ENCODE results near the gene ABCC11.

ABCC11 gene

GRCh38 chr16:48232493-48233040 is 14.8 kb downstream of the ABCC11 start:
- DNase-seq: no peak
- Histone ChIP-seq H3K4me1 (ENCODE audit: control insufficient read depth, insufficient read depth, low read length, poor library complexity, severe bottlenecking) (no peaks in the 10 kb centered on the region), H3K27ac (ENCODE audit: insufficient read depth, low read length, poor library complexity, severe bottlenecking) (no peak overlapping the region), H3K4me3 (ENCODE audit: insufficient read depth, low read depth, low read length, poor library complexity, severe bottlenecking) (no peak overlapping the region), H3K36me3 (ENCODE audit: control insufficient read depth, insufficient read depth, low read length) (no peaks in the 10 kb centered on the region), H3K9me3 (ENCODE audit: control insufficient read depth, low read length) (no peaks in the 10 kb centered on the region), H3K27me3 (replicated peaks; ENCODE audit: control insufficient read depth, insufficient read depth, low read length, poor library complexity, severe bottlenecking) (no peaks in the 10 kb centered on the region)

GRCh38 chr16:48231727-48232492 is 15.4 kb downstream of the ABCC11 start:
- Histone ChIP-seq H3K27me3 (replicated peaks; ENCODE audit: control insufficient read depth, insufficient read depth, low read length, poor library complexity, severe bottlenecking) (no peaks in the 10 kb centered on the region), H3K4me3 (ENCODE audit: insufficient read depth, low read depth, low read length, poor library complexity, severe bottlenecking) (no peak overlapping the region), H3K36me3 (ENCODE audit: control insufficient read depth, insufficient read depth, low read length) (no peaks in the 10 kb centered on the region), H3K9me3 (ENCODE audit: control insufficient read depth, low read length) (no peaks in the 10 kb centered on the region), H3K27ac (ENCODE audit: insufficient read depth, low read length, poor library complexity, severe bottlenecking) (no peak overlapping the region), H3K4me1 (ENCODE audit: control insufficient read depth, insufficient read depth, low read length, poor library complexity, severe bottlenecking) (no peaks in the 10 kb centered on the region)
- no peak for DNase-seq

GRCh38 chr16:48225456-48225855 is 21.9 kb downstream of the ABCC11 start:
- no peaks in the 10 kb centered on the region for H3K9me3 ChIP-seq (ENCODE audit: control insufficient read depth, low read length)
- no peaks in the 10 kb centered on the region for H3K4me1 ChIP-seq (ENCODE audit: control insufficient read depth, insufficient read depth, low read length, poor library complexity, severe bottlenecking)
- no peak for DNase-seq
- H3K4me3 ChIP-seq (ENCODE audit: insufficient read depth, low read depth, low read length, poor library complexity, severe bottlenecking): no peak overlapping the region
- H3K27me3 ChIP-seq (replicated peaks; ENCODE audit: control insufficient read depth, insufficient read depth, low read length, poor library complexity, severe bottlenecking): no peaks in the 10 kb centered on the region
- no peaks in the 10 kb centered on the region for H3K36me3 ChIP-seq (ENCODE audit: control insufficient read depth, insufficient read depth, low read length)
- no peak overlapping the region for H3K27ac ChIP-seq (ENCODE audit: insufficient read depth, low read length, poor library complexity, severe bottlenecking)

GRCh38 chr16:48223490-48223889 is 23.8 kb downstream of the ABCC11 start:
- H3K27me3 ChIP-seq (replicated peaks; ENCODE audit: control insufficient read depth, insufficient read depth, low read length, poor library complexity, severe bottlenecking): no peaks in the 10 kb centered on the region
- H3K9me3 ChIP-seq (ENCODE audit: control insufficient read depth, low read length): no peaks in the 10 kb centered on the region
- H3K36me3 ChIP-seq (ENCODE audit: control insufficient read depth, insufficient read depth, low read length): no peaks in the 10 kb centered on the region
- no peak overlapping the region for H3K4me3 ChIP-seq (ENCODE audit: insufficient read depth, low read depth, low read length, poor library complexity, severe bottlenecking)
- no peak overlapping the region for H3K27ac ChIP-seq (ENCODE audit: insufficient read depth, low read length, poor library complexity, severe bottlenecking)
- no peak for DNase-seq
- H3K4me1 ChIP-seq (ENCODE audit: control insufficient read depth, insufficient read depth, low read length, poor library complexity, severe bottlenecking): no peaks in the 10 kb centered on the region

GRCh38 chr16:48220891-48221290 is 26.4 kb downstream of the ABCC11 start:
- Histone ChIP-seq H3K27ac (ENCODE audit: insufficient read depth, low read length, poor library complexity, severe bottlenecking) (no peak overlapping the region), H3K36me3 (ENCODE audit: control insufficient read depth, insufficient read depth, low read length) (no peaks in the 10 kb centered on the region), H3K4me1 (ENCODE audit: control insufficient read depth, insufficient read depth, low read length, poor library complexity, severe bottlenecking) (no peaks in the 10 kb centered on the region), H3K9me3 (ENCODE audit: control insufficient read depth, low read length) (no peaks in the 10 kb centered on the region), H3K27me3 (replicated peaks; ENCODE audit: control insufficient read depth, insufficient read depth, low read length, poor library complexity, severe bottlenecking) (no peaks in the 10 kb centered on the region), H3K4me3 (ENCODE audit: insufficient read depth, low read depth, low read length, poor library complexity, severe bottlenecking) (no peak overlapping the region)
- DNase-seq: no peak

- no peak for DNase-seq
- no peak overlapping the region for H3K27ac ChIP-seq (ENCODE audit: insufficient read depth, low read length, poor library complexity, severe bottlenecking)
- no peak overlapping the region for H3K4me3 ChIP-seq (ENCODE audit: insufficient read depth, low read depth, low read length, poor library complexity, severe bottlenecking)
- no peaks in the 10 kb centered on the region for H3K27me3 ChIP-seq (replicated peaks; ENCODE audit: control insufficient read depth, insufficient read depth, low read length, poor library complexity, severe bottlenecking)
- no peaks in the 10 kb centered on the region for H3K36me3 ChIP-seq (ENCODE audit: control insufficient read depth, insufficient read depth, low read length)
- no peaks in the 10 kb centered on the region for H3K9me3 ChIP-seq (ENCODE audit: control insufficient read depth, low read length)
- H3K4me1 ChIP-seq (ENCODE audit: control insufficient read depth, insufficient read depth, low read length, poor library complexity, severe bottlenecking): no peaks in the 10 kb centered on the region
These were observed 28.9 kb downstream of the ABCC11 start for GRCh38 chr16:48218473-48218872.

GRCh38 chr16:48217708-48218107 is 29.6 kb downstream of the ABCC11 start:
- Histone ChIP-seq H3K4me1 (ENCODE audit: control insufficient read depth, insufficient read depth, low read length, poor library complexity, severe bottlenecking) (no peaks in the 10 kb centered on the region), H3K36me3 (ENCODE audit: control insufficient read depth, insufficient read depth, low read length) (no peaks in the 10 kb centered on the region), H3K27ac (ENCODE audit: insufficient read depth, low read length, poor library complexity, severe bottlenecking) (no peak overlapping the region), H3K4me3 (ENCODE audit: insufficient read depth, low read depth, low read length, poor library complexity, severe bottlenecking) (no peak overlapping the region), H3K9me3 (ENCODE audit: control insufficient read depth, low read length) (no peaks in the 10 kb centered on the region), H3K27me3 (replicated peaks; ENCODE audit: control insufficient read depth, insufficient read depth, low read length, poor library complexity, severe bottlenecking) (no peaks in the 10 kb centered on the region)
- no peak for DNase-seq

GRCh38 chr16:48215738-48216137 is 31.6 kb downstream of the ABCC11 start:
- Histone ChIP-seq H3K4me1 (ENCODE audit: control insufficient read depth, insufficient read depth, low read length, poor library complexity, severe bottlenecking) (no peaks in the 10 kb centered on the region), H3K9me3 (ENCODE audit: control insufficient read depth, low read length) (no peaks in the 10 kb centered on the region), H3K36me3 (ENCODE audit: control insufficient read depth, insufficient read depth, low read length) (no peaks in the 10 kb centered on the region), H3K27ac (ENCODE audit: insufficient read depth, low read length, poor library complexity, severe bottlenecking) (no peak overlapping the region), H3K27me3 (replicated peaks; ENCODE audit: control insufficient read depth, insufficient read depth, low read length, poor library complexity, severe bottlenecking) (no peaks in the 10 kb centered on the region), H3K4me3 (ENCODE audit: insufficient read depth, low read depth, low read length, poor library complexity, severe bottlenecking) (no peak overlapping the region)
- DNase-seq: no peak

GRCh38 chr16:48212033-48212432 is 35.3 kb downstream of the ABCC11 start:
- H3K9me3 ChIP-seq (ENCODE audit: control insufficient read depth, low read length): no peaks in the 10 kb centered on the region
- H3K4me1 ChIP-seq (ENCODE audit: control insufficient read depth, insufficient read depth, low read length, poor library complexity, severe bottlenecking): no peaks in the 10 kb centered on the region
- no peaks in the 10 kb centered on the region for H3K27me3 ChIP-seq (replicated peaks; ENCODE audit: control insufficient read depth, insufficient read depth, low read length, poor library complexity, severe bottlenecking)
- no peak overlapping the region for H3K4me3 ChIP-seq (ENCODE audit: insufficient read depth, low read depth, low read length, poor library complexity, severe bottlenecking)
- no peaks in the 10 kb centered on the region for H3K36me3 ChIP-seq (ENCODE audit: control insufficient read depth, insufficient read depth, low read length)
- no peak overlapping the region for H3K27ac ChIP-seq (ENCODE audit: insufficient read depth, low read length, poor library complexity, severe bottlenecking)
- DNase-seq: no peak

GRCh38 chr16:48210747-48211146 is 36.6 kb downstream of the ABCC11 start:
- Histone ChIP-seq H3K4me1 (ENCODE audit: control insufficient read depth, insufficient read depth, low read length, poor library complexity, severe bottlenecking) (no peaks in the 10 kb centered on the region), H3K9me3 (ENCODE audit: control insufficient read depth, low read length) (no peaks in the 10 kb centered on the region), H3K27me3 (replicated peaks; ENCODE audit: control insufficient read depth, insufficient read depth, low read length, poor library complexity, severe bottlenecking) (no peaks in the 10 kb centered on the region)

More at GRCh38 chr16:48210747-48211146, 36.6 kb downstream of the ABCC11 start:
- Histone ChIP-seq H3K27ac (ENCODE audit: insufficient read depth, low read length, poor library complexity, severe bottlenecking) (no peak overlapping the region), H3K4me3 (ENCODE audit: insufficient read depth, low read depth, low read length, poor library complexity, severe bottlenecking) (no peak overlapping the region), H3K36me3 (ENCODE audit: control insufficient read depth, insufficient read depth, low read length) (no peaks in the 10 kb centered on the region)
- DNase-seq: no peak
